Renal cortical epithelial cell (primary cell): ENCODE results near the gene VPS37D. TPM values are rescaled to one million over a fixed set of nuclear protein-coding genes. Genes with fewer than 3 reads are reported as not detected.
A peak's percentile ranks its signal among the peaks of the same experiment; 100 is the strongest.
"Not testable (repeated sequence)": the region's sequence is repeated elsewhere in the genome, so short reads cannot be mapped to it uniquely, and the experiment has no call there.

Experiments used
- DNase-seq: peaks from one replicate; pipeline ENCODE4 v3.0.0-alpha.2; 2011; ENCODE audit warnings: low read depth
- total RNA-seq: library from RNA; depleted of rRNA; stranded (reverse); fragments of >200 nt; gene quantifications from 2 replicates; pipeline ENCODE4 v1.2.3, GENCODE V29; 2014

Gene VPS37D
- 8.6 and 9.2 TPM in 2 replicates for total RNA-seq

- DNase-seq: peak; percentile 25
Observed at GRCh38 chr7:73667344-73668102, at the start of gene VPS37D. Gene VPS37D (plus strand): TSS chr7:73667831. CDS start chr7:73667959, 128 bp downstream.

- DNase-seq: no peak
Observed at GRCh38 chr7:73618538-73618937, 49.1 kb upstream of the VPS37D start.

- not testable (repeated sequence) for DNase-seq
Observed at GRCh38 chr7:73619394-73619793, 48.2 kb upstream of the VPS37D start.

- no peak for DNase-seq
Observed at GRCh38 chr7:73621168-73622063, 46.2 kb upstream of the VPS37D start.

GRCh38 chr7:73622527-73622908, 45.1 kb upstream of the VPS37D start:
- no peak for DNase-seq

- DNase-seq: no peak
Observed at GRCh38 chr7:73622909-73623797, 44.5 kb upstream of the VPS37D start.

GRCh38 chr7:73623798-73624668, 43.6 kb upstream of the VPS37D start, which contains the start of gene MLXIPL:
Gene MLXIPL (minus strand): TSS chr7:73624522. CDS start chr7:73624492, 30 bp downstream.
- peak; percentile 29 for DNase-seq

- no peak for DNase-seq
Observed at GRCh38 chr7:73624669-73625001, 43.0 kb upstream of the VPS37D start.

GRCh38 chr7:73625276-73625675, 42.4 kb upstream of the VPS37D start:
- DNase-seq: no peak

- no peak for DNase-seq
Observed at GRCh38 chr7:73626814-73627213, 40.8 kb upstream of the VPS37D start.

- DNase-seq: no peak
Observed at GRCh38 chr7:73628504-73628903, 39.1 kb upstream of the VPS37D start.

GRCh38 chr7:73631558-73631957, 36.1 kb upstream of the VPS37D start:
- DNase-seq: no peak

- DNase-seq: no peak
Observed at GRCh38 chr7:73633323-73633722, 34.3 kb upstream of the VPS37D start.

GRCh38 chr7:73633844-73634243, 33.8 kb upstream of the VPS37D start:
- no peak for DNase-seq

GRCh38 chr7:73635428-73636200, 32.0 kb upstream of the VPS37D start:
- no peak for DNase-seq

GRCh38 chr7:73638911-73639310, 28.7 kb upstream of the VPS37D start:
- DNase-seq: no peak

- DNase-seq: no peak
Observed at GRCh38 chr7:73642834-73643233, 24.8 kb upstream of the VPS37D start.

- no peak for DNase-seq
Observed at GRCh38 chr7:73644688-73645286, 22.8 kb upstream of the VPS37D start.

- DNase-seq: no peak
Observed at GRCh38 chr7:73645643-73646174, 21.9 kb upstream of the VPS37D start.
